ENCODE results near the gene LRRC63. TPM values are rescaled to one million over a fixed set of nuclear protein-coding genes. Genes with fewer than 3 reads are reported as not detected.

The LRRC63 gene
- total and polyA plus RNA-seq, 2 of the 4 experiments (the other 2 are of a cell fraction), result not detected

- Histone ChIP-seq H2BK20ac (ENCODE audit: low read depth, low read length) (no peak overlapping the region), H4K91ac (ENCODE audit: insufficient read depth, low read depth, low read length) (no peak overlapping the region), H3K36me3 (ENCODE audit: control insufficient read depth, insufficient read depth, low read length) (no peaks in the 10 kb centered on the region), H2AK5ac (ENCODE audit: low read depth, low read length) (no peak overlapping the region), H3K4me1 (ENCODE audit: control insufficient read depth, insufficient read depth, low read length) (no peaks in the 10 kb centered on the region), H2AK9ac (replicated peaks; ENCODE audit: low read depth, low read length, poor library complexity) (no peak overlapping the region), H3K27ac (ENCODE audit: insufficient read depth, low read length) (no peak overlapping the region), H3K9me3 (ENCODE audit: control insufficient read depth, insufficient read depth, low read length) (no peaks in the 10 kb centered on the region), H3K18ac (ENCODE audit: low read depth, low read length) (no peak overlapping the region), H3K9me1 (ENCODE audit: insufficient read depth, low read length) (no peaks in the 10 kb centered on the region), H3K4ac (ENCODE audit: low read depth, low read length) (no peak overlapping the region), H3K4me2 (ENCODE audit: low read depth, low read length) (no peak overlapping the region), H4K20me1 (ENCODE audit: insufficient read depth, low read length) (no peaks in the 10 kb centered on the region), H3K23ac (ENCODE audit: low read depth, low read length) (no peak overlapping the region), H4K8ac (ENCODE audit: low read depth in 2 of 2, low read length in 2 of 2) (no peak overlapping the region), H3K27me3 (ENCODE audit: control insufficient read depth, insufficient read depth, low read length) (no peaks in the 10 kb centered on the region), H2AFZ (replicated peaks; ENCODE audit: low read length, poor library complexity) (no peak overlapping the region), H2BK5ac (ENCODE audit: low read depth, low read length, poor library complexity, severe bottlenecking) (no peak overlapping the region), H4K5ac (ENCODE audit: low read depth, low read length) (no peak overlapping the region), H3K4me3 (ENCODE audit: insufficient read depth, low read depth, low read length) (no peak overlapping the region), H3K79me1 (ENCODE audit: low read depth in 1 of 2, low read length in 2 of 2) (no peaks in the 10 kb centered on the region), H2BK120ac (ENCODE audit: low read depth, low read length) (no peak overlapping the region), H3K56ac (ENCODE audit: extremely low read depth, insufficient read depth, low read length) (no peak overlapping the region), H2BK15ac (ENCODE audit: low read depth, low read length) (no peak overlapping the region), H3K9ac (ENCODE audit: low read depth, low read length) (no peak overlapping the region), H3K14ac (replicated peaks; ENCODE audit: low read depth, low read length) (no peak overlapping the region)
- in situ Hi-C loops (cut with MboI; ENCODE audit: low sequenced_read_pairs), result no loop called here
- ChIA-PET POLR2A (ENCODE audit: unreplicated experiment) (no interaction called here), CTCF (no interaction called here)
- no TSS peak for BruUV-seq (replicated peaks)
- WGBS, 2 experiments (ENCODE audit: extremely low coverage in 2 of 2, insufficient read length in 1 of 2), result no CpG with 5 or more reads among the region's 1 CpG
- dilution Hi-C loops (cut with HindIII; ENCODE audit: low sequenced_read_pairs, unreplicated experiment), result no loop called here
- ATAC-seq (ENCODE audit: low read depth) (no peak), DNase-seq (no peak)
- TF ChIP-seq RAD21 (IDR thresholded peaks at IDR 0.05; ENCODE audit: low read length), result no peak
- no peak for TF ChIP-seq RFX5 (IDR thresholded peaks at IDR 0.05; ENCODE audit: low read depth, low read length)
- no peak for TF ChIP-seq CEBPB (IDR thresholded peaks at IDR 0.05; ENCODE audit: low read depth, low read length)
- no peak for TF ChIP-seq CTCF (conservative IDR thresholded peaks at IDR 0.05; ENCODE audit: low read depth, low read length)
- TF ChIP-seq MAZ (IDR thresholded peaks at IDR 0.05; ENCODE audit: borderline replicate concordance, low read depth, low read length), result no peak
- no peak for TF ChIP-seq NFE2L2 (IDR thresholded peaks at IDR 0.05; ENCODE audit: low read depth, low read length)
- TF ChIP-seq, protein P1, sequence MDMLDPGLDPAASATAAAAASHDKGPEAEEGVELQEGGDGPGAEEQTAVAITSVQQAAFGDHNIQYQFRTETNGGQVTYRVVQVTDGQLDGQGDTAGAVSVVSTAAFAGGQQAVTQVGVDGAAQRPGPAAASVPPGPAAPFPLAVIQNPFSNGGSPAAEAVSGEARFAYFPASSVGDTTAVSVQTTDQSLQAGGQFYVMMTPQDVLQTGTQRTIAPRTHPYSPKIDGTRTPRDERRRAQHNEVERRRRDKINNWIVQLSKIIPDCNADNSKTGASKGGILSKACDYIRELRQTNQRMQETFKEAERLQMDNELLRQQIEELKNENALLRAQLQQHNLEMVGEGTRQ (IDR thresholded peaks at IDR 0.05; ENCODE audit: low read depth, low read length), result no peak
- TF ChIP-seq MAFK (IDR thresholded peaks at IDR 0.05; ENCODE audit: low read depth, low read length), result no peak
- TF ChIP-seq ELK1 (IDR thresholded peaks at IDR 0.05; ENCODE audit: borderline replicate concordance, low read depth, low read length), result no peak
- TF ChIP-seq FOS (IDR thresholded peaks at IDR 0.05; ENCODE audit: low read depth, low read length), result no peak
- TF ChIP-seq SMC3 (IDR thresholded peaks at IDR 0.05; ENCODE audit: low read depth, low read length), result no peak
- no peak for TF ChIP-seq BHLHE40 (IDR thresholded peaks at IDR 0.05; ENCODE audit: low read depth, low read length)
- no peak for TF ChIP-seq POLR2A (IDR thresholded peaks at IDR 0.05; ENCODE audit: low read depth, low read length)
- no peak for TF ChIP-seq CHD1 (IDR thresholded peaks at IDR 0.05; ENCODE audit: low read depth, low read length)
- TF ChIP-seq MXI1 (IDR thresholded peaks at IDR 0.05; ENCODE audit: borderline replicate concordance, low read depth, low read length), result no peak
- no peak for TF ChIP-seq RCOR1 (IDR thresholded peaks at IDR 0.05; ENCODE audit: insufficient replicate concordance, low read length)
- intact Hi-C loops (cut with micrococcal nuclease), result no loop called here
These were observed 98.3 kb downstream of the LRRC63 start for GRCh38 chr13:46310066-46310465.
